WERI-Rb-1 (cell line): ENCODE data around the gene ACTL8.

Experiments
- DNase-seq: peaks from one replicate; pipeline ENCODE4 v3.0.0-alpha.2; 2020
- H3K27ac ChIP-seq: fragments of 250-450 bp; sonication (Bioruptor Pico); 2 replicates; pipeline ENCODE4 v1.5.1; 2020; ENCODE audit warnings: mild to moderate bottlenecking, moderate library complexity
- H3K27me3 ChIP-seq: fragments of 250-450 bp; sonication (Bioruptor Pico); 2 replicates; pipeline ENCODE4 v1.5.1; 2021; ENCODE audit warnings: mild to moderate bottlenecking, low read depth, moderate library complexity; ENCODE audit not compliant: insufficient read depth, severe bottlenecking
- H3K36me3 ChIP-seq: fragments of 250-450 bp; sonication (Bioruptor Pico); 2 replicates; pipeline ENCODE4 v1.5.1; 2020; ENCODE audit warnings: mild to moderate bottlenecking, moderate library complexity
- H3K4me3 ChIP-seq: 2 replicates; pipeline ENCODE4 v1.5.1; 2011; ENCODE audit warnings: low read depth, mild to moderate bottlenecking, control low read depth, low read length
- H3K9me3 ChIP-seq: fragments of 250-450 bp; sonication (Bioruptor Pico); 2 replicates; pipeline ENCODE4 v1.5.1; 2021; ENCODE audit warnings: mild to moderate bottlenecking, moderate library complexity; ENCODE audit not compliant: severe bottlenecking
- TF ChIP-seq, protein P1 (sequence below): IDR thresholded peaks from 2 replicates; pipeline ENCODE4 v1.5.1; 2011; ENCODE audit warnings: low read depth, mild to moderate bottlenecking, control low read depth, inconsistent platforms, low read length

Gene ACTL8

DNA sequence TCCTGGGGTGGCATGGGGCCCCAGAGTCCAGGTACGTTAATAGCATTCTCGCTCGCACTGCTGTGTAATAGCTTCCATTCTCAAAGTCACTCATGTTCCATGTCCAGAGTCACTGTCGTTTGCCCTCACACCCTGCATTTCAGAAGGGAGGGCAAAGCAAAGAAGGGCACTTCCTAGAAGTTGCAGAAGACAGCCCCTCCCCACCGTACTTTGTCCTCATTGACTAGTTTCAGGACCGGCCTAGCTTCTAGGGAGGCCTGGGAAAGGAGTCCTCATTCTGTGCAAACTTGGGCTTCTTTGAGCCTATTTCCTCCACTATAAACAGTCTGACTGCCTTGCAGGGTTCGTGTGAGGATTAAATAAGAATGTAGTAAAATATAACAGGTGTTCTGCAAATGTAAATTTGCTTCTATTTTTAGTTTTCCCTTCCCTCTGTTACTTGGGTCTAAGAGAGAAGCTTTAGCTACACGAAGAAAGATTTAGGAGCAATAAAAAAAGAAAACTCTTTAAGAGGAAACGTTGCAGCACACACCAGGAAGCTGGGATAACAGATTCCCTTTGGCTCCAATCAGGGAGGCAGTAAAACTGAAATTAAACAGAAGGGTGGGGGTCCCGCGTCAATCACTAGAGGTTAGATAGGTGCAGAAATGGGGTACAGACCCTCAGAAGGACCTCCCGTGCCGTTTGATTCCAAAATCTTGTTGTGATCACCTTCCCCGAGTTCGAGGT, 40.1 kb downstream of the ACTL8 start:
- H3K27ac ChIP-seq, result no peak overlapping the region
- DNase-seq, result no peak
- H3K27me3 ChIP-seq, result no peaks in the 10 kb centered on the region
- no peaks in the 10 kb centered on the region for H3K36me3 ChIP-seq
- no peaks in the 10 kb centered on the region for H3K9me3 ChIP-seq
- TF ChIP-seq, protein P1, sequence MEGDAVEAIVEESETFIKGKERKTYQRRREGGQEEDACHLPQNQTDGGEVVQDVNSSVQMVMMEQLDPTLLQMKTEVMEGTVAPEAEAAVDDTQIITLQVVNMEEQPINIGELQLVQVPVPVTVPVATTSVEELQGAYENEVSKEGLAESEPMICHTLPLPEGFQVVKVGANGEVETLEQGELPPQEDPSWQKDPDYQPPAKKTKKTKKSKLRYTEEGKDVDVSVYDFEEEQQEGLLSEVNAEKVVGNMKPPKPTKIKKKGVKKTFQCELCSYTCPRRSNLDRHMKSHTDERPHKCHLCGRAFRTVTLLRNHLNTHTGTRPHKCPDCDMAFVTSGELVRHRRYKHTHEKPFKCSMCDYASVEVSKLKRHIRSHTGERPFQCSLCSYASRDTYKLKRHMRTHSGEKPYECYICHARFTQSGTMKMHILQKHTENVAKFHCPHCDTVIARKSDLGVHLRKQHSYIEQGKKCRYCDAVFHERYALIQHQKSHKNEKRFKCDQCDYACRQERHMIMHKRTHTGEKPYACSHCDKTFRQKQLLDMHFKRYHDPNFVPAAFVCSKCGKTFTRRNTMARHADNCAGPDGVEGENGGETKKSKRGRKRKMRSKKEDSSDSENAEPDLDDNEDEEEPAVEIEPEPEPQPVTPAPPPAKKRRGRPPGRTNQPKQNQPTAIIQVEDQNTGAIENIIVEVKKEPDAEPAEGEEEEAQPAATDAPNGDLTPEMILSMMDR, result no peak
- no peak overlapping the region for H3K4me3 ChIP-seq

DNA sequence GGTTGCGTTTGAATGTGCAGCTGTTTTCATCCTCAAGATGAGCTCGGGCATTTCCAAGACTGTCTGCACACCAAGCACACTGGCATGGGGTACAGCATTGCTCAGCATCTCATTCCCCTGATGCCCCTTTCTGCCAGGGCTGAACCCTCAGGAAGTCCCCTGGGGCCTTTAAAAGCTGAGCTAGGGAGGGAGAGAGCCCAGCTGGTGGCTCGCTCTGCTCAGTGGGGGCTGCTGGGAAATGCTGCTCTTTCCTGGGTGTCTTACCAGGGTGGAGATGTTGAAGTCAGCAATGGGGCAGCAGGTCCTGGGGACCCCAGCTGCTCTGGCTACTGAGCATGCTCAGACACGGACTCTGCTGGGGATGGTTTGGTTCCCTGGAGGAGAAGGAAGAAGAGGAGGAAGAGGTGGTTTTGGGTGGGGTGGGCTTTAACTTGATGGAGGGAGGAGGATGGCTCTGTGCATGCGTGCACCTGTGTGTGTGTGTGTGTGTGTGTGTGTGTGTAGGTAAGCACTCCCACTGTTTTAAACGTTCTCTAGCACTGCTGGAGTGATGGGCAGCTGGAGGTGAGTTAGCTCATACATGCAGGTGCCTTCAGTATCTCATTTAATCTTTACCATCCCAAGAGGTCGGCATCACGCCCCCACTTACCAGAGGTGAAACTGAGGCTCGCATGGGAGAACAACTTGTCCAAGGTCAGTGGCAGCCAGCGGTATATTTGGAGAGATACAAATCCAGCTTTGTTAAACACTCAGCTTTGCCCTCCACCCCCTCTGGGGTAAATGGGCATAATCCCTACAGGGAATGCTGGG, 40.9 kb downstream of the ACTL8 start:
- no peaks in the 10 kb centered on the region for H3K36me3 ChIP-seq
- no peak for DNase-seq
- TF ChIP-seq, protein P1, result no peak
- no peak overlapping the region for H3K27ac ChIP-seq
- no peaks in the 10 kb centered on the region for H3K27me3 ChIP-seq
- H3K9me3 ChIP-seq, result no peaks in the 10 kb centered on the region
- no peak overlapping the region for H3K4me3 ChIP-seq

DNA sequence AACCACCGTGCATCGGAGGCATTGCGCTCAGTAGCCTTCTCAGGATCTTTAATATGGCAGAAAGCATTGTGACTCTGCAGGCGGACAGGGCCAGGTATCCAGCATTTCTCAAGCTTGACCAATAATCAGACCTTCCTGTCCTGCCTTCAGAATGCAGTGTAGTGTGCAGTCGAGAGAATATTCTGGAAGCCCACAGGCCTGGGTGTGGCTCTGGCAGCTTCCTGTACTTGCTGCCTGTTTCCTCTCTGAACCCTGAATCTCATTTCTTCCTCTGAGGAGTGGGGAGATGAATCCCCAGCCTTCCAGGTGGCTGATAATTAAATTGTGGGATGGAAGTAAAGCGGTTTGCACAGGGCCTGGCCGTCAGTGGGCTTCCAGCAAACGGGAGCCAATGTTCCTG, 42.3 kb downstream of the ACTL8 start:
- TF ChIP-seq, protein P1, result no peak
- Histone ChIP-seq H3K4me3 (no peak overlapping the region), H3K27me3 (no peaks in the 10 kb centered on the region), H3K36me3 (no peaks in the 10 kb centered on the region), H3K27ac (no peak overlapping the region), H3K9me3 (no peaks in the 10 kb centered on the region)
- DNase-seq, result no peak

DNA sequence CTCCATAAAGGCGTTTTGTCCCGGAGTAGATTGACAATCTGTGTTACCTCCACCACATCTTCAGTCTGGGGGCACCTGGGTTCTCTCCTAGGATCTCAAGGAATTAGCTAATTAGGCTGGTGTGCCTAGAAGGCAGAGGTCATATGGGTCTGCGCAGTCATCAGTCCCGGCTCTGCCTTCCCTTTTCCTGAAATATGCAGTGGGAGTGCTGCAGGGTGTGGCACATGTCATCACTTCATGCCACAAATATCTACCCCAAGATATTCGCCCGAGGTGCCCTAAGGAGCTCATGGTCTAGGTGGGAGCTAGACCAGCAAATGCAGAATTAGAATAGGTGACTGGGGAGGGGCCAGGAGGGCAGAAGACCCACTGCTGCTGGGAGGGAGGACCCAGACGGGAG, 42.9 kb downstream of the ACTL8 start:
- H3K36me3 ChIP-seq, result no peaks in the 10 kb centered on the region
- TF ChIP-seq, protein P1, result no peak
- no peak overlapping the region for H3K27ac ChIP-seq
- DNase-seq, result no peak
- no peak overlapping the region for H3K4me3 ChIP-seq
- no peaks in the 10 kb centered on the region for H3K9me3 ChIP-seq
- H3K27me3 ChIP-seq, result no peaks in the 10 kb centered on the region

DNA sequence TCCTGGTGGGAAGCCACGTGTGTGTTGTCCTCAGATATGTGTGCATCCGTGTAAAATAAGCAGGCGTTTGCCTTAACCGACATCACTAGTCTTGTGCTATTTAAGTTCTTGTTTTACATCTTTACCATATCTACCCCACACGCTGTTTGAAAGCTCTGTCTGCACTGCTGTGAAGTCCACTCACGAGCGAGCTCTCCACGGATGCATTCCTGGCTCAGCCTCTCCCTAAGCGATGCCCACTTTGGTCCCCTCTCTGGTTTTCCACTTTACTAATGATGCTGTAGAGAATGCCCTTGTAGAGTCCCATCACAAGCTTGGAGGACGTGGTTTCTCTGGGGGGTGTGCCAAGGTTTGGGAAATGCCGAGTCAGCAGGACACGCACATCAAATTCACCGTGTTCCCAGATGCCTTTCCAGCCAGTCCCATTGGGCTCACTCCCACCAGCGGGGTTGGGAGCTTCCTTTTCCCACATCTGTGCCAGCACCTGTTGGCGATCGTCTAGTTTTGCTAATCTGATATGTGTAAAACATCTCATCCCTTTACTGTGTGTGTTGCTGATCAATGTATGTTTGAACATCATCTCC, 43.8 kb downstream of the ACTL8 start:
- Histone ChIP-seq H3K9me3 (no peaks in the 10 kb centered on the region), H3K27ac (no peak overlapping the region), H3K36me3 (no peaks in the 10 kb centered on the region), H3K4me3 (no peak overlapping the region), H3K27me3 (no peaks in the 10 kb centered on the region)
- DNase-seq, result no peak
- TF ChIP-seq, protein P1, result no peak
